Right lung (tissue), 5 donors: Measurements from ENCODE around the gene MARCHF9. TPM values are rescaled to one million over a fixed set of nuclear protein-coding genes. Genes with fewer than 3 reads are reported as not detected.

Experiments
- DNase-seq, 2 donors: peaks; one replicate each; pipeline ENCODE4 v3.0.0-alpha.2; 2013
- polyA plus RNA-seq, 5 donors: library from polyadenylated mRNA; unstranded; fragments of 120-200 nt; gene quantifications; one replicate each; pipeline versions ENCODE4 v1.2.1 to v1.2.3, GENCODE V29; 2013; ENCODE audit warnings: inconsistent platforms in 1 of 5, low replicate concordance in 1 of 5; ENCODE audit not compliant: insufficient read length in 5 of 5, insufficient read depth in 1 of 5

MARCHF9 gene
- polyA plus RNA-seq, 5 donors = 15.6 to 22.5 (median 19.9) TPM

DNA sequence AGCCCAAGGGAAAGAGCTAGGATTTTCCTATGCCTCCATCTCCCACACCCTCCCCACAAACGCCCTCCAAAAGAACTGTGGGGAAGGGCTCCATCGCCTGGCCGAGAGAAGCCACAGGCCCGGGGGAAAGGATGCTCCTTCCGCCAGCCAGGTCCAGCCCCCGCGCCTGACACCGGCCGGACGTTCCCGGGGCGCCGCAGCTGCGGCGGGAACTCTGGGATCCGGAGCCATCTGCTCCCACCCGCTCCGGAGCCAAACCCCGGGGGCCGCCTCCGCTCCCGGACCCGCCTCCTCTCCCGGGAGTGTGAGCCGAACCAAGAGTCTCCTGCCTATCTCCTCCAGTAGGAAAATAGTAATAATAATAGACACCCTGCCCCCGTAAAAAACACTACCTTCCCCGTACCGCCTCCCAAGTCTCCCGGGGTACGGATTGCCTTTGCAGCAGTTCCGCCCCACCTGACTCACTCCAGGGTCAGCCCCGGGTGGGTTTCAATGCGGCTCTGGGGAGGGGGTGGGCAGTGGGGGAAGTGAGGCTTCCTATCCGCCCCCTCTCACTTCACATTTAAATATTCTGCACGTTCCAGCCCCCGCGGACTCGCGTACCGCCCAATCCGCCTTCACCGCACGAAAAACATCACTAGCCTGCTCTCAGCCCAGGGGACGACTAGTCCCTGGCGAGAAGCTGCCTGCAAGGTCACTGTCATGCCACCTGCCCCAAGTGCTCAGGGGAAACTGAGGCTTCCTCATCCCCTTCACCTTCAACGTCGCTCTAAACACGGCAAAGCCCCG lies 18.8 kb upstream of the MARCHF9 start:
- no peak for DNase-seq

DNA sequence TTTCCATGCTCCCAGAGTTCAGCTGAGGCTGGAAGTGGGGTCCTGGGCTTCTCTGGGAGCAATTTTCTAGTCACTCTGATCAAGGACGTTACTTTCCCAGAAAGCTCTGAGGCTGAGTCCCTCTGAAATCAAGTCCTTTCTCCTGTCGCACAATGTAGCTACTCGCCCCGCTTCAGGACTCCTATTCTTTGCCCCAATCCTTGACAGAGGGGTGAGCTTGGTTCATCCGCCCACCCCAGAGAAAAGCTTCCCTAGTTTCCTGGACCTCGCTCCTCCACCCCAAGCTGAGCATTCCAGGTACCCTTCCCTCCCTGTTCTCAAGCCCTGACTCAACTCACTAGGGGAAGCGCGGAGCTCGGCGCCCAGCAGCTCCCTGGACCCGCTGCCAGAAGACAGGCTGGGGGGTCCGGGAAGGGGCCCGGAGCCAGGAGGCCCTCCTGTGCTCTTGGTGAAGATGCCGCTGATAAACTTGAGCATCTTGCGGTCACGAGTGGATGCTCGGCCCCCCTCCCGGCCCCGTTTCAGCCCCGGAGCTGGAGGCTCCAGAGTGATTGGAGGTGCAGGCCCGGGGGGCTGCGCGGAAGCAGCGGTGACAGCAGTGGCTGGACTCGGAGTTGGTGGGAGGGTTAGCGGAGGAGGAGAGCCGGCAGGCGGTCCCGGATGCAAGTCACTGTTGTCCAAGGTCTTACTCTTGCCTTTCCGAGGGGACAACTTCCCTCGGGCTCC lies 18.0 kb upstream of the MARCHF9 start:
- no peak for DNase-seq

DNA sequence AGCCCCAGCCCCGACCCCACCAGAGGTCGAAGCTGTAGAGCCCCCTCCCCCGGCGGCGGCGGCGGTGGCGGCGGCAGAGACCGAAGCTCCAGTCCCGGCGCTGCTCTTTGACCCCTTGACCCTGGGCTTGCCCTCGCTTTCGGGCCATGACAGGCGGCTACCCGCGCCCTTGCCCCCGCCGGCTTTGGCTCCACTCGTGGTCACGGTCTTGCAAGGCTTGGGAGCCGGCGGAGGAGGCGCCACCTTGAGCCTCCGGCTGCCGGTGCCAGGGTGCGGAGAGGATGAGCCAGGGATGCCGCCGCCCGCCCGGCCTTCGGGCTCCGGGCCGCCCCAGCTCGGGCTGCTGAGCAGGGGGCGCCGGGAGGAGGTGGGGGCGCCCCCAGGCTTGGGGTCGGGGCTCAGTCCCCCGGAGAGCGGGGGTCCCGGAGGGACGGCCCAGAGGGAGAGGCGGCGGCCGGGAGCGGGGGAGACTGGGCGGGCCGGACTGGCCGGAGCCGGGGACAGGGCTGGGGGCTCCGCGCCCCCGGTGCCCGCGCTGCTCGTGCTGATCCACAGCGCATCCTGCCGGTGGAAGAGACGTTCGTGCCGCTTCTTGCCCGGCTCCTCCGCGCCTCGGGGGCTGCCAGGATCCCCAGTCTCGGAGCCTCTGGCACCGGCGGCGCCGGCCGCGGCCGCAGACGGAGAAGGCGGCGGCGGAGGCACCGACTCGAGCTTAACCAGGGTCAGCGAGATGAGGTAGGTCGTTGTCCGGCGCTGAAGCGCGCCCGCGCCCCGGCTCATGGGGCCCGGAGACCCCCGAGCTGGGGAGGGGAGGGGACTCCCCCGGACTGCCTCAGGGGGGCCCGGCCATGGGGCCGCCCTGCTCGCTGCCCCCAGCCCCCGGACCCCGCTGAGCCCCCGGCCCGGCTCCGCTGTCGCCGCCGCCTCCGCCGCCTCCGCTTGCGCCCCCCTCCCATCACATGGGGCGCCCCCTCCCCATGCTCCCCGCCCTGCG lies 17.1 kb upstream of the MARCHF9 start:
- DNase-seq = no peak

DNA sequence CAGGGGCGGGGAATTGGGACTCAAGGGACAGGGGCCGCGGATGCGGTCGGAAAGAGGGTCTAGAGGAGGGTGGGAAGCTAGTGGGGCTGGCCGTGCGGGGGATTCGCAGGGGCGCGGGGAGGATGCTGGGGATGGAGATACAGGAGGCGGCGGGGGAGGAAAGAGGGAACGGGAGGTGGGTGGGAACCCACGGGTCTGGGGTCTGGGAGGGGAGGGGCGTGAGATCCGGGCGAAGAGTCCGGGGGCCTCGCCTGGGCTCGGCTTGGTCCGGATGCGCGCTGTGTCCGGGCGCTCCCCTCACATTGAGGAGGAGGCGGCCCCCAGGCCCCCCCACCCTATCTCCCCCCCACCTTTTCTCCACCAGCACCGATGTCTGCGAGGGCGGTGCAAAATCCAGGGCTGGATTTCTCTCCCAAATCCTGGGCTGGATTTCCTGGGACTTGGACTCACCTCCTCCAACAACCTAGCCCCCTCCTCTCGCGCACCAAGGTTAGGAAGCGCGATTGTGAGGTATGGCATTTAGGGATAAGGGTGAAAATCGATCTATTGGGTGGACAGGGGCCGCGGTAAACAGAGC lies 16.2 kb upstream of the MARCHF9 start, which contains the start of gene AGAP2:
Gene AGAP2 (minus strand): TSS at position 82 of the 577 bp plus-strand sequence. CDS start 496 bp downstream, outside the sequence.
- no peak for DNase-seq

DNA sequence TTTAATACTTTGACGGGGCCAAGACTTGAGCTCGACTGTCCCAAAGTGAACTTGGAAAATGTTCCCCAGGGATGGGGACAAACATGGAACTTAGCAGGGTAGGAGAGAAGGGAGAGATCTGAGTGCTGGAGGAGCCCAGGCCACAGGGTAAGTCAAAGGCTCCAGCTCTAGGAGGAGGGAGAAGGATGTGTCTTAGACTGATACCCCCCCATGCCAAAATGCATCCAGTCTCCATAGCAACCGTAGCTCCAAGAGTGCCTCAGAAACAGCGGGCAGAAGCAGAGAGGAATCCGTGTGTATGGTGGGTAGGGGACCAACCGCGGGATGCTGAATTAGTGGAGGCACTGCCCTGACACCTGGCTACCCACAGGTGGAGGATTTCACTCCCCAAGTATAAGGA lies 15.5 kb upstream of the MARCHF9 start:
- no peak for DNase-seq

DNA sequence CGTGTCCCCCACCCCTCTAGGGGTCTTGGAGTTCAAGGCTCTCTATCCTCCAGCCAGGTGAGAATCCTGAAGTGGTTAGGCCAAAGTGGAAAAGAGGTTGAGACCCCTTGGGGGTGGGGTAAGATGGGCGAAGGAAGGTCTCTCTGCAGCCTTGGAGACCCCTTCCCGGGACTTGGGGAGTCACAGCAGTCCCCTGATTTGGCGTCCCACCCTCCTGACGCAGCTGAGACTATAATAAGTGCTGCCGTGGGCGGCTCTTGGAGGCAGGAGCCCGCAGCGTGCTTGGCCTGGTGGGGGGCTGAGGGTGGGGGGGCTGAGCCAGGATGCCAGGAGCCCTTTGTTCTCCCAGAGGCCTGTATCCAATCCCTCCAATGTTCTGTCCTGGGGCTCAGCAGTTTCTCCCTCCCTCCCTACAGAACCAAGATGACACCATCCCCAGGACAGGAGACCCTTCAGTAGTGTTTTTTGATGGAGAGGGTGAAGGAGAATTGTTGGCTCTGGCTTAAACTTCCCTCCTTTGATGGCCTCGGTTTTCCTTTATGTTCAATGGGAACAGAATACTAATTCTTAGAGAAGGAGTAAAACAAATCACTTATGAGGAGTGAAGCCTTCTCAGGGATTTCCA lies 14.9 kb upstream of the MARCHF9 start:
- no peak for DNase-seq

DNA sequence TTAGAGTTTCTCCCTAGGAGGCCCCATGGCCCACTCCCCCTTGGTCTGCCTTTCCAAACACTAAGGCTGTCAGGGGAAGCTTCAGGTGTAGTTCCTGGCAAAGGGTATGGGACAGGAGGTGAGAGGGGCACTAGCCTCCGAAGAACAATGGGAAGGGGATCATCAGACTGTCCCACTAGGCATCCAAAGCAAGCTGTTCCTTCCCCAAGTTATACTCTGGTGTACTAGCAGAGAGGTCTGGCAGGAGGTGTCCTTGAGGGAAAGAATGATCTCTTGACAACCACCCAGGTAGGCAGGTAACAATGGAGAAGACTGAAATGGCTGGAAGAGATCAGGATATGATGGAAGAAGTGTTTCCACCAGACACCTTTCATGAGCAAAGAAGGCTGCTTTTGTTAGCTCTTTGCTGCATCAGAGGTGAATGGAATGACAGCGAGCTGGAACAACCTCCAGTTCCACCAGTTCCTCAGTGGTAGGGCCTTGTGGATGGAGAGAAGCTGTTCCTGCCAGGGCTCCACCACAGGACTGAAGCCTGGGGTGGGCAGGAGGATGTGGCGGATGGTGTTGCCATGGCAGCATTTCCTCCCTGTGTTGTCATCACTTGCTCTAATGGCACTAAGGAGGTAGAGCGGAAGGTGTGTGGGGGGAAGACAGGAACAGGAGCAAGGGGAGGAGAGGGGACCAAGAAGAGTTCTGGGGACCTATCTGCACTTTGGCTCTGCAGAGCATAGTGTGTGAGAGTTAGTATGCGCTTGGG lies 14.1 kb upstream of the MARCHF9 start:
- DNase-seq = no peak

DNA sequence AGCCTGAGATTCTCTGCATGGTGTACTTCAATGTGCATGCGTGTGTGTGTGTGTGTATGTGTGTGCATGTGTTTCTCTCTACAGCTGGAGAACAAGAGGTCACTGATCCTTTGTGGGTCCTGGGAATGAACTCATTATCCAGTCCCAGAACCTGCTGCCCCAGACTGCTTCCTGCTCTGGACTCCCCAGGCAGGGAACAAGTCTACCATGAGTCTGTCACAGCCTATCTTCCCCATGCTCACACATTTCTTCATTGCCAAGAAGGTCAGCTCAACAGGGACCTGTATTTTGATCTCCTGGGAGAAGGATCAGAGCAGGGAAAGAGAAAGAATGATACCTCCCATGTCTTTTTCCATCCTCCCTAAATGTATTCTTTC lies 13.5 kb upstream of the MARCHF9 start:
- DNase-seq = no peak

DNA sequence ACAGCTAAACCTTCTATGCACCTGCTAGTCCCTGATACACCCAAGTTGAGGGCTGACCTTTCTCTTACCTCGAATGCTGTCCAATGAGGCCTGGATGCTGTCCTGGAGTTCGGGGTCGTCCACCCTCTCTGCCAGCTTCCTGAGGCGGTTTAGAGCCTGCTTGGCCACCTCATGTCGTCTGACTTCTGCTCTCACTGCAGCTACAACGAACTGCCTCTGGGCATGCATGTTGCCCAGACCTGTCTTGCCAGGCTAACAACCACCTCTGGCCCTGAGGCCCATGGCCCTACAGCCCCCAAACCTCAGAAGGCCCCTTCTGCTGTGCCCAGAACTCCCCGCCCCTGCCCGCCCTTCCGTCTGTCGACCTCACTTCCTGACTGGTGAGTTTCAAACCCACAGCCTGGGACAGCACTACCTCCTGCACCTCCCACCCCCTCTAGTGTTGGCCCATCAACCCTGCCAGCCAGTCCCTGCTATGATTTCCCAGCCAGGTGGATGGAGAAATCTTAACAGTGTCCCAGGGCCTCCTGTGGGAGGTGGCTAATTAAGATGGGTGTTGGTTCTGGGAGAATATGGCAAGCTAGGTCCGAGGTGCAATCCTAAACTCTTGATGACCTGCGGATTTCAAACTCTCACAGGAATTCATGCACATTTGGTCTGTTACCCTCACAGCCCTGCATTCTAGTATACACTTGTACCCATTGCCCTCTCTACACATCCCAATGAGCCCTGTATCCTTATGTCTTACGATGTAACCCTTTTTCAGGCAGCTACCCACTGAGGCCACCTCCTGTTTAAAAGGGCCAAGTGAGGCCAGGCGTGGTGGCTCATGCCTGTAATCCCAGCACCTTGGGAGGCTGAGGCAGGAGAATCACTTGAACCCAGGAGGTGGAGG lies 12.8 kb upstream of the MARCHF9 start:
- no peak for DNase-seq

DNA sequence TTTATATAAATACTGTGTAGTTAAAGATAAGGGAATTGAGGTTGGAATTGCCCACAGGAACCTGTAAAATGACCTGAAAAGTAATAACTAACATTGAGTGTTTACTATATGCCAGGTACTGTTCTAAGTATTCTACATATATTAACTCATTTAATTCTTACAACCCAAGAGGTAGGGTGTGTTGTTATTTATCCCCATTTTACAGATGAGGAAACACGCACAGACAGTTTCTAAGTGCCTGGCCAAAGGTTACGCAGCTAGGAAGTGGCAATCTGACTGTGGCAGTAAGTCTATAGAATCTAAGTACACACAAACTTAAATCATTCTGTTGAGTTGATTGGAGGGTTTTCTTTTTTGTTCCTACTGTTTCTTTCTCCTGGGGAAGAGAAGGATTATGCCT lies 11.1 kb upstream of the MARCHF9 start:
- no peak for DNase-seq

DNA sequence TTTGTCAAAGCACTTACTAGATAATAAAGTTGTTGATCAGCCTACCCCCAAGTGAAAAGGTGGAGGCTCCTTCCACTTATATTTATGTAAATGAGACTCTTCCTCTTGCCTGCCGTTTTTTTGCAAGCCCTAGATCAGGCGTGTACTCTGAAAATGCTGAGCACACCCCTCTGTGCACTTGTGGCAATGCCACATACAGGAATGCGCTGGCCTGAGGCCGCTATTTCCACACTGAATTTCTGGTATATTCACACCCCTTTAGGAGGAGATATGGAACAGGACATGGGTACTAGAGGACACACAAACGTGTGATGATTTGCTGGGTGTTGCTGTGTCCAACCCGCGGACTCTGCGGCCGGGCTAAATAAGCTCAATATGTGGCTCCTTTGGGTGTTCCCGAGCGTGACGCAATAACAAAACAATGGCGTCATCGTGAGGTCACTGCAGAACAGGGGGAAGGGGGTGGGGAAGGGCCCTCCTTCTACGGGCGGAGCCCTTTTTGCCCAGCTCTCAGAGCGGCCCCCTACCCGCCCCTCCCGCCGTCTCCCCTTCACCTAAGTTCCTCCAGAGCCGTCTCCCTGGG lies 10.6 kb upstream of the MARCHF9 start:
- no peak for DNase-seq

DNA sequence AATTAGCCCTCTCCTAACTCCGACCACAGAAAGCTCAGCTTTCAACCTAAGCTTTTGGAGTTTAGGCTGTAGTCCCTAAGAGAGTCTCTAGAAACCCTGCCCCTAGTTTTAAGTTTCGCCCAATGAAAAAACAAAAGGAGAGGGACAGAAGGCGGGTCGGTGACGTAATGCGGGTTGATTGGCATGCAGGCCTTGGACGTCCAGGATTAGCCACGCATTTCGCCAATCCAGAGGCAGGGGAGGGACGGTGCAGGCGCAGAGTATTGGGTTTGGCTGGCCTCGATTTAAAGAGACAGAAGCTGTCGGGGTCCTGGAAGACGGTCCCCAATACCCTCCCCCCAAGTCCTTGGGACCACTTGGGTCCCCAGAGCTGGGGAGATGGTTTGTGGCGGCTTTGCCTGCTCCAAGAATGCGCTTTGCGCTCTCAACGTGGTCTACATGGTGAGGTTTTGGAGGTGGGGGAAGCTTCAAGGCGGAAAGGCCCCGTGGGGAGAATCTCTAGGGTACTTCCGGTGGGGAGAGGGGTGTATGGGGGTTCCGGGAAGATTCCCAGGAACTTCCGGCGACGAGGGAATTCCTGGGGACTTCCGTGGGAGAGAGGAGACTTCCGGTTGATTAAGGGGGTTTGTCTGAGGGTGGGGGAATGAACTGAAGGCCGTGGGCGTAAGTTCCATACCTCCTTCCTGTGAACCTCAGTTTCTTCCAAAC lies 10.0 kb upstream of the MARCHF9 start, which contains the start of gene TSPAN31:
Gene TSPAN31 (plus strand): TSS at position 263 of the 708 bp plus-strand sequence. CDS start 116 bp downstream, at position 379.
- peak; percentile 98 for DNase-seq

DNA sequence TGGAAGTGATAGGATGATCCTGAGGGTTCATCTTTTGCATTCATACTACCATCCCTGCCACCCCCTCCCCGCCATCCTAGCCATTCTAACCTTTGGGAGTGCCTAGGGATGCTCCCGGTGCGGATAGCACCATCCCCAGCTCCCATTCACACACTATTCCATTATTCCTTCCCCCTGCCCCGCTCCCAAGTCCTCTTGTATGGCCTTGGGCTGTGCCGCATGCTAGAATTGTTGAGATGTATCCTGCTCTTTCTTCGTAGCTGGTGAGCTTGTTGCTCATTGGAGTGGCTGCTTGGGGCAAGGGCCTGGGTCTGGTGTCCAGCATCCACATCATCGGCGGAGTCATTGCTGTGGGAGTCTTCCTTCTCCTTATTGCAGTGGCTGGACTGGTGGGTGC lies 9.4 kb upstream of the MARCHF9 start:
- DNase-seq = no peak

DNA sequence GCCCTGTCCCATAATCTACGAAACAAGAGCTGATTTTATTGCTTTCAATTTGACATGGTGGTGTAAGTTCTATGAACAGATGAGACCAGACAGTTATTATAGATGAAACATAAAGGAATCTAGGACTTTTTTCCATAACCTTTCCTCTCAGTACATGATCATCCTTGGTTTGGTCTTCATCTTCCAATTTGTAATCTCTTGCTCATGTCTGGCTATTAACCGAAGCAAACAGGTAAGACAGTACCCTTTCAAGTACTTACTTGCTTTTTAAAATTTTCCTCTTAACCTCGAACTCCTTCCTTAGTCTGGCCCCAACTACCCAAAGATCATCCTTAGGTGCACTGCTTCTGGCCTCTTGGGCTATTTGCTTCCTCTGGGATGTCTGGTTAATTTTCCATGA lies 8.9 kb upstream of the MARCHF9 start:
- no peak for DNase-seq

DNA sequence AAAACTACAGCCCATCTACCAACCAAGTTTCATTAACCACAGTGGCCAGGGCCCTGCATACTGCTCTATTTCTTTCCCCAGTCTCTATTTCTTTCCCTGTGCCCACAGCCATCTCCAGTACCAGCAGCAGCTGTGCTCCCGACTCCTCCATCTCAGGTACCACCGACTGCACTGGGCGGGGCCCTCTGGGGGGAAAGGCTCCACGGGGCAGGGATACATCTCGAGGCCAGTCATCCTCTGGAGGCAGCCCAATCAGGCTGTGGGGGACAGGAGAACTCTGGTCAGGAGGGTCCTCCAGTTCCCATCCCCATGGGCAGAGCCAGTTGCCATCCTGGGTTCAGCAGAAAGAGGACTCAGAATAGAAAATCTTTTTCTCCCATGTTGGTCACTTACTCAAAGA lies 5.8 kb upstream of the MARCHF9 start:
- no peak for DNase-seq

DNA sequence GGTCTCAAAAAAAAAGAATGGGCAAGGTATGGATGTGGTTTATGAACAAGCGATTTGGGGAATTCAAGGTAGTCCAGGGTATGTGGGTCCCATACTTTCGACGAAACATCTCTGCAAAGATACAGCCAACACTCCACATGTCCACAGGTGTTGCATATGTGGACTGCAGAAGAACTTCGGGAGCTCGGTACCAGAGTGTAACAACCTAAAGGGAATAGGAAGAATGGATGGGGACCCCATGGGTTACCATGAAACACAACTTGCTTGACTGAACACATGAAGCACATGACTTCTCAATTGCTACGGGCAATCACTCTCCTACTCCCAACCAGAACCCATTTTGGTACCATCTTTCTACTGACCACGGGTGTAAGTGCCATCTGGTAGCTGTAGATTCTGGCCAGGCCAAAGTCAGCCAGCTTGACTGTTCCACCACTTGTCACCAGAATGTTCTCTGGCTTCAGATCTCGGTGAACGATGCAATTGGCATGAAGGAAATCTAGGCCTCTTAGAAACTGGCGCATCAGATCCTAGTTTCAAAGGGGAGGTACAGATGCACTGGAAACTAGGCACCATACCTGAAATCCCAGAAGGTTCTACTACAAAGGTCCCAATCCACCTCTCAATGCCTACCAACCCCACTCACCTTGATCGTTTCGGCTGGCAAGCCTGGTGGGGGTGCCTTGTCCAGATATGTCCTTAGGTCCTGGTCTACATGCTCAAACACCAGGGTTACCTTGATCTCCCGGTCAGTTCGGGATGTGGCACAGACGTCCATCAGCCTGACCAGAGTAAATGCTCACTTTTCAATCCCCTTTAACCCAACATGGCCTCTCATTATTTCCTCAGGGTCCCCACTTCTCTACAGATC lies 4.1 kb upstream of the MARCHF9 start:
- DNase-seq = no peak

DNA sequence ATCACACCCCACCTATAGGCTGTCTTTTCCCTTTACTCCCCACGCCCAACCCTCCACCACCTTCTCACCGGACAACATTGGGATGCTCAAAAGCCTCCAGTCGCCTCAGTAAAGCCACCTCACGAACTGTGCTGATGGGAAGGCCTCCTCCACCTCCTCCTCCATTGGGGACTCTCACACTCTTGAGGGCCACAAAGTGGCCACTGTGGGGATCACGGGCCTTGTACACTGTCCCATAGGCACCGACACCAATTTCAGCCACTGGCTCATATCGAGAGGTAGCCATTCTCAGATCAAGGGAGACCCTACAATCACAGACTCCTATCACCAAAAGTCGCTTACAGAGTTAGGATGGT lies 3.5 kb upstream of the MARCHF9 start:
- no peak for DNase-seq
